GM12872 (cell line): ENCODE measurements around the gene HAND2.

Experiments
- TF ChIP-seq, protein P1 (sequence below): IDR thresholded peaks from 3 replicates; pipeline ENCODE4 v1.5.1; 2011; ENCODE audit warnings: low read depth, mild to moderate bottlenecking, low read length, moderate library complexity; ENCODE audit not compliant: insufficient read depth

The HAND2 gene

DNA sequence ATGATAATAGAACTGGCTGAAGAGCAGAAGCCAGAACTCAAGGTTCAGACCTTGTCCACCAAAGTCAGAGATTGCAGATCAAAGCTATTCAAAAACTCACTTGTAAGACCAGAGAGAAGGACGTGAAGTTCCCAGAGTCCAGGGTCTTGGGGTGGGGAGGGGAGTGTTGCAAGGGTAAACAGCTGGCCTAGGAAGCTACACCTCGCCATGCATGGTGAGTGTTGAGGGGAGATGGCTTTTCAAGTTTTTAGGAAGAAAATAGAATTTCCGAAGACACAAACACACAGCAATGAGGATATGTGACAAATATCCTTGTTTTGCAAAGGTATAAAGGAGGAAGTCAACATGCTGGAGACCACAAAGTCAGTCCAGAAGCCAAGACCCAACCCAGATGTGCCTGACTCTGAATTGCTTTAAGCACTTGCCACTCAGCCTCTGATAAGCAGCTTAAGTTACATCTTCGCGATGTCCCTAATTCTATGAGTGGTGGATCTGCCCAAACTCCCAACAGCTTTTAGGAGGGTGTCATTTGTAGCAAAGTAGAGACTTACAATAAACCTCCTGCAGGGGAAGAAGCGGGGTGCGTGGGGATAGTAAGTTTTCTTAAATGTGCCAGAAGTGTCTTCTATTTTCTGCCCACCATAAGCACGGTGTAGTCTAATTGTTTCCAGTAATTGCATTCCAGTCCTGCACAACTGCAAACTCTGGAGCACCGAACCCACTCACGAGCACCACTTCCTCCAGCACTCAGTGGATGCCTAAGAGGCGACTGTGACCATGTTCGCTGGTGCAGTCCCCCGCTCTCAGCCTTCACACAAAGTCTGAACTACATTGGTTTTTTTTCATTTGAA lies 26.5 kb downstream of the HAND2 start:
- TF ChIP-seq, protein P1, sequence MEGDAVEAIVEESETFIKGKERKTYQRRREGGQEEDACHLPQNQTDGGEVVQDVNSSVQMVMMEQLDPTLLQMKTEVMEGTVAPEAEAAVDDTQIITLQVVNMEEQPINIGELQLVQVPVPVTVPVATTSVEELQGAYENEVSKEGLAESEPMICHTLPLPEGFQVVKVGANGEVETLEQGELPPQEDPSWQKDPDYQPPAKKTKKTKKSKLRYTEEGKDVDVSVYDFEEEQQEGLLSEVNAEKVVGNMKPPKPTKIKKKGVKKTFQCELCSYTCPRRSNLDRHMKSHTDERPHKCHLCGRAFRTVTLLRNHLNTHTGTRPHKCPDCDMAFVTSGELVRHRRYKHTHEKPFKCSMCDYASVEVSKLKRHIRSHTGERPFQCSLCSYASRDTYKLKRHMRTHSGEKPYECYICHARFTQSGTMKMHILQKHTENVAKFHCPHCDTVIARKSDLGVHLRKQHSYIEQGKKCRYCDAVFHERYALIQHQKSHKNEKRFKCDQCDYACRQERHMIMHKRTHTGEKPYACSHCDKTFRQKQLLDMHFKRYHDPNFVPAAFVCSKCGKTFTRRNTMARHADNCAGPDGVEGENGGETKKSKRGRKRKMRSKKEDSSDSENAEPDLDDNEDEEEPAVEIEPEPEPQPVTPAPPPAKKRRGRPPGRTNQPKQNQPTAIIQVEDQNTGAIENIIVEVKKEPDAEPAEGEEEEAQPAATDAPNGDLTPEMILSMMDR, result no peak

DNA sequence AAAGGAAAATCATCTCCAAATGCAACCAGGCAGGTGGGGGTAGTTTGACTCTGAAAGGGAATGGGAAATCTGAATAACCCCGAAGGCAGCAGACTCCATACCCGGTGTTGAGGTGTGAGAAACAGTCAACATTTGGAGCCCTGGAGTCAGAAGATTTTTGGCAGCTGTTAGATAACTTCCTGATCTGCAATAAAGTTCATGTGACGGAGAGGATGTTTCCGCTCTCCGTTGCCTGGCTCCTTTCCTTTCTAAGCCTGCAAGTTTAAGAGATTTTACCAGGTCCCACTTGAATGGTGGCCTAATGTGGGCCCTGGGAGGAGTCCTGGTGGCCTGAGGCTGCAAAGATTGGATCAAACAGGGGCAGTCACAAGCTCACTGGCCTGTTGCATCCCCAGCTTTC lies 27.7 kb downstream of the HAND2 start:
- TF ChIP-seq, protein P1, result no peak

DNA sequence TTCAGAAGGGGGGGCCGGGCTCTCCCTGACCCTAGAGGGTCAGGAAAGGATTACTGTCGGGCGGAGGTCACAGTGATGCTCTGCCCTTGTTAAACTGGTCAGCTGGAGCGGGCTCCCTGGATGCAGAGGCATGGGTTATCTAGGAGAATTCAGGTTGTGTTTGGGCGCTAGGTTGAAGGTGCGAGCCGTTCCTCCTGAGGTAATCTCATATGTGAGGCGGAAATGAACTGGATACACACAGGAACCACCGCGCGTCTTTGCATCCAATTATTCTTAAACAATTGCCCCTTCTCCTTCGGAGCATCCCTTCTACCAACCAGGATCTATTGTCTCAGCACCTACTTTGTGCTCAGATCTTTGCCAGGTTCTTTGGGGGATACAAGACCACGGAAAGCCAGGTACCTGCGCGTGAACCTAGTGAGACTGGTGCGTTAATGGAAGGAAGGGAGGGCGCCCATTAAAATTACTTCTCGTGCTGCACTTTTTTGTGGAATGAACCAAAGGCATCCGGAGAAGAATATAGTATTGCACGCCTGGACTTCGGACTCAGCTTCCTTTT lies 28.4 kb downstream of the HAND2 start:
- TF ChIP-seq, protein P1, result no peak

DNA sequence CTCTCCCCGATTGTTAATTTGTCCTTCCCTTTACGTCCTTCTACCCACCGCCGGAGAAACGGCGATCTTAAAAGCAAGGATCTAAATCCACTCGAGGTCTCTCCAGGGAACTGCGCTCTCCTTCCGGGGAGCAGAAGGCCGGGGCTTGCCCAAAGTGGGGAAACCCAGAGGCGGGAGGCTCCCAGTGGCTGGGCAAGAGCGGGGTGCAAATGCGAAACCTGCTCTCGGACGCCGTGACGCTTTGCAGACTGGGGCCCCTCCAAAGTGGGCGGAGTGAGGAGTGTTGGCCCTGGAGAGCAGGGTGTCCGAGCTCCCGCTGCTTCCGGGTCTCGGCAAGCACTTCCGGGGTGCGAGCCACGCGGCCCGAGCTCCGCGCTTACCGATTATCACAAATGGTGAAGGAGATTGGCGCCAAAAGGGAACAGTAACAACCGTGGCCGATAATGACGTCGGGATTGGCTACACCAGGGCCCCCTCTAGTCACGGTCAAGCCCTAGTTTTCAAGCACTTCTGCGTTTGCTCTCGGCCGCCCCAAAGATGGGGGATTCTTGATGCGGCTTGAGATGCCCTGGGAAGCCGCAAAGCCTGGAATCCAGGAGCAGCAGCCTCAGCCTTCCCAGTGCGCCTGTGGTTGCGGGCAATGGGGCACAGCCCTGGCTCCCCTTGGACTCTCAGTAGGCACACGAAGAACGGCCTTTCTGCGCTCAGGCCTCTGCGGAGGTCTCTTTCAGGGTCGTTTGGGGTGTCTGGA lies 29.0 kb downstream of the HAND2 start:
- TF ChIP-seq, protein P1, result no peak

DNA sequence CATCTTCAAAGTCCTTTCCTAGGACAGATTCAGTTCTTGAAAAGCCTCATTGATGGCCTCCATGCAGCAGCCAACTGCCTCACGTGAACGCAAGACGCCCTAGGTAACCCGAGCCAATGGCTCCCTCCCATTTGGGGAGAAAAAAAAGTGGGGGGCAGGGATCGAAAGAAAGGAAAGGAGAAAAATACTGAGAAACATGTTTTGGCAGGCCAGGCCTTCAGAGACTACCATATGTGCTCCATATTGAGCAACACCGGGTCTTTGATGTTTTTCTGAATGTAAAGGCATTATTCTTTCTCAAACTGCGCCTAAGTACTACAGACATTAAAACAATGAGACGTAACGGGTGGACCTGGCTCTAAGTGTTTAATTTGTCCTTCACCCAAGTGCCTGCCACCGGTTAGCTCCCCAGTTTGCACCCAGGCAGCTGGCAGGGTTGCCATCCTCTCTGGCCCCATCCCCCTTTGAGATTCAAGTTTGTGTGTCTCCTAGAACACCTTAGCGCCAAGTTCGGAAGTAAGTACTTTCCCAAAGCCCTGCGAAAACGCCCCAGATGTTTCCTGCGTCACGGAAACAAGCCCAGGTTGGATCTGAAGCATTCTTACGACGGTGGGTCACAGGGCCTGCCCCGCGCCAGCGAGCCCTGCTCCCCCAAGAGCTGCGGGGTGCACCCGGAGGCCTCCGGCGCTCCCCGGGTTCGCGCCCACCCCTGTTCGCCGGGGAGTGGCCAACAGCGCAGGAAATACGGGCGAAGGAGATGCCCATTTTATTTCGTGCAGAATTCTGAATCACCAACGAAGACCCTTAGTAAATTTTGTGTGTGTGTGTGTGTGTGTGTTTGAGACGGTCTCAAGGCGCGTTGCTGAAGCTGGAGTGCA lies 30.1 kb downstream of the HAND2 start:
- TF ChIP-seq, protein P1, result no peak

DNA sequence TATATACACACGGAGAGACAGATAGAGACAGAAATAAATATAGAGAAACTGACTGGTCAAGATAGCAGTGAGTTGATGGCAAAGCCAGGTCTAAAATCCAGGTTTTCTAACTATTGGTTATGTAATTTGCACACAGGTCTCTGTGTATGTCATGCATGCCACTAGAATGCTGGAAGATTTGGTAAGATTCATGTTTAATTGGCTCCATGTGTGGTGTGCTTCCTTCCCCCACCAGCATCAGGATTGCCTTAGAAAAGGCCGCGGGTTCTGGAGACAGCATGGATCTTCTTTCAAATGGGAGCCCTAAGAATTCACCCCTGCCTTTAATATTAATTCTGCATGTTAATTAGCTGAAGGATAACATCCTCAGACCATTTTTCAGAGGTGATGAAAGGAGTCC lies 31.3 kb downstream of the HAND2 start:
- TF ChIP-seq, protein P1, result no peak
